CD4-positive, alpha-beta T cell treated with Interleukin-1 beta for 1 hour (primary cell): ENCODE data around the gene FOLR2.
"Not testable (repeated sequence)": the region's sequence is repeated elsewhere in the genome, so short reads cannot be mapped to it uniquely, and the experiment has no call there.

Experiments
- DNase-seq, 2 donors: peaks; one replicate each; pipeline ENCODE4 v3.0.0-alpha.2; 2020 to 2022

Gene FOLR2

DNA sequence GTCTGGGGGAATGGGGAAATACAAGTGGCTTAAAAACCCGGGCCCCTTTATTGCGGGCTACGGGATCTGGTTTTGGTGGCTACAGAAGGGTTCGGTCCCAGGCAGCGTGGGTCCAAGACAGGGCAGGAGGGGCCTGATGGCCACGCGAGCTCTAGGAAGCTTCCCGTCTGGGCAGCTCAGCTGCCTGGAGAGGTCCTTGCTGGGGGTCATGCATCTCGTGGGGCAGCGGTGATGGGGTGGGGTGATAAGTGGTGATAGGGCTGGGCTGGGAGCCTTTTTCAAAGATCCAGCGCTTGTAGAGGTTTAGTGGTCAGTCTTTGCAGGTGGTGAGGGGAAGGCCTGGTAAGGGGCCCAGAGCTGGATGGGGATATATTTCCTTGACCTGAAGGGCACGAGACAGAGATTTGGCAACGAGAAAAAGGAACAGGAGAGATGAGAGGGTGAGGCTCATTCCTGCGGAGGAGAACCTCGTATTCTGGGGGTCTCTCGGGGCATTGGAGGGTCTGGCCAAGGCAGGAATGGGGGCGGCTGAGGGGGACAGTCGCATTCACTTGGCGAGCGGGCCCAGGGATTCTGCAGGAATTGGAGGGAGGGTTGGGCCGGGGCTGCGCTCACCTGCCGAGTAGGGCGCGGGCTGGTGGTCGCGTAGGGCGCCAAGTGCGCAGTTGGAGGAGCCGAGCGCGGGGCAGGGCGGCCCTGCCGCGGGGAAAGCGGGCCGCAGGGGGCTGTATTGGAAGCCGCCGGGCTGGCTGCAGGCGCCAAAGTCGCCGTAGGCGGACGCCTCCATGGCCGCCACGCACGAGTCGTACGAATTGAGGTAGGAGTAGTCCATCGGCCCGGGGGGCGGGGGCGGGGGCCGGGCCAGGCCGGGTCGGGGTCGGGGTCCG lies 26.8 kb downstream of the FOLR2 start:
- DNase-seq: no peak

DNA sequence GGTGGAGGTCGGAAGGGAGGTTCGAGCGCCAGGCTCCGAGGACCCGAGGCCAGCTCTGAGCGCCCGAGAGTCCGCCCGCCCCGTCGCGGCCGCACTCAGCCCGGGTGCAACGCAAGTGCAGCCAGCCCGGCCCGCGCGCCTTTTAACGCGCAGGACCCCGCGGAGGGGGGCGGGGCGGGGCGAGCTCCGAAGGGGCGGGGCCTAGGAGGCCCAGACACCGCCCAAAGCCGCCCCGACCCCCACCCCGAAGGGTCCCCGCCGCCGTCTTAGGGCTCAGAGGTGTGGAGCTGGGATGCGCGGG lies 27.4 kb downstream of the FOLR2 start, which contains the start of gene PHOX2A:
TSS of gene PHOX2A (minus strand) at position 117 of the 301 bp plus-strand sequence. CDS start 172 bp downstream, outside the sequence.
- no peak for DNase-seq

DNA sequence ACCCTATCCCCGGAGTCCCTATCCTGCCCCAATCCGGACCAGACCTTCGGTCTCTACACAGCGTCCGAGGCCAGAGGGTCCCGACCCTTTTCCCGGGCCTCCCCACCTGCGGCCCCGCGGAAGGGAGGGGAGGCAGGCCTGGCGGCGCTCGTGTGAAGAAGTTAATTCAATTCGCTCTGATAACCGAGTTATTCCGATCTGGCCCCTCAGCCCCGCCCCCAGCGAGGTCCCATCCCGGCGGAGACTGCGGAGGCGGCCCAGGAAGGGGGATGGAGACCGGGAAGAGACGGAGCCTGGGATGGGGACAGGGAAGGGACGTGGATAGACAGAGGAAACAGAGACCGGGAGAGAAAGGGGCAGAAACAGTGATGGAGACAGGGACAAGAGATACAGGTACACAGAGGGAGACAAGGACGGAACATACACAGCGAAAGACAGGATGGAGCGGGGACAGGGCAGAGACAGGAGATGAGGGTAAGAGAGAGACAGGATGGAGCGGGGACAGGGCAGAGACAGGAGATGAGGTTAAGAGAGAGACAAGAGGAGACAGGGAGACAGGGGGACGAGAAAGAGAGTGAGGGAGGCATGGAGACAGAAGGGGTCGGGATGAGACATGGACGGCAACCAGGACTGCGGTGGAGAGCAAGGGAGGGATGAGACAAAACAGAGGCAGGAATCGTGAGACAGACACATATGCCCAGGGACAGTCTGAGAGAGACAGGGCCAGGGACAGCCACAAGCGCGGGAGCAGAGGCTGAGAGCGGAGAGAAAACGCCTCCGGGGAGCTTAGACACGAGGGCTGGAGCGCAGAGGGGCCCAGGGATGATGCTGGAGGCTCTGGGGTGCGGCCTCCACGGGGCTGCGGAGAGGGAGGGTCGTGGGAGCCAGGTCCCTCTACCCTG lies 28.0 kb downstream of the FOLR2 start:
- DNase-seq: no peak

DNA sequence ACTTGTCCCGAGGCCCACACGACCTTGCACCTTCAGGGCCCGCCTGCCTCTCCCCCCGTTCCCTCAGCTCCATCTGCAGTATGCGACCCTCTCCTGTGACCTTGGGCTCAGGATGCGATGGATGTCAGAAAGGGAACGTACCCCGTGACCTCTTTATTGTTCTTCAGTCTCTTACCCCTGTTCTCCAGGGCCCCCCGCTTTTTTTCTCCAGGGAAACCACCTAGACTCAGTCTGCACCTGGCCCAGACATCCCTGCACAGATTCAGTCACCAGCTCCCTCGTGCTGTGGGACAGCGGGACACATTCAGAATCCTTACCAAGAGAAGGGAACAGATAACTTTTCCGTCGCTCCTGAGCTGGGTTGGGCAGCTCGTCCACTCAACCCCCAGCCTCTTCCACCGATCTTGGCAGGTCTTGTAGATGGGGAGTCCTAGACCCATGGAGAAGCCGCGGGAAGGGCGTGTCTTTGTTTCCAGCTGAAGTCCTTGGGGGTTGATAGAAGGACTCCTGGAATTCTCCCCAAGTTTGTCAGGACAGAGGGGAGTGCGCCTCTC lies 28.7 kb downstream of the FOLR2 start:
- no peak for DNase-seq

DNA sequence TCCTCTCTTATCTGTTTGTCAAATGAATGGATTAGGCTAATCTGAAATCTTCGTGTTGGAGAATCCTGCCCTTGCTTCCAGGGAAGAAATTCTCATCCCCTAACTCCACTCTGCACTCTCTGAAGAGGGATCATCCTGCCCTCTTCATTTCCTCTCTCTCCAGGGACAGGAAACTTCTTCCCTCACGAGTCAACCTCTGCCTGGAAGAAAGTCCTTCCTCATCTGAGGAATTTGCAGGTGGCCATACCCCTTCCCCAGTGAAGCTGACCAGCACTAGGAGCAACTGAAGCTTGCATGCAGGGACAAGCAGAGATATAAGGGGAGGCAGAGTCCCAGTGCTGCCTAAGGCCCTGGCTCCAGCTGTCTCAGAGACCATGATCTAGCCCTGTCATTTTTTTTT lies 31.0 kb downstream of the FOLR2 start:
- no peak for DNase-seq

DNA sequence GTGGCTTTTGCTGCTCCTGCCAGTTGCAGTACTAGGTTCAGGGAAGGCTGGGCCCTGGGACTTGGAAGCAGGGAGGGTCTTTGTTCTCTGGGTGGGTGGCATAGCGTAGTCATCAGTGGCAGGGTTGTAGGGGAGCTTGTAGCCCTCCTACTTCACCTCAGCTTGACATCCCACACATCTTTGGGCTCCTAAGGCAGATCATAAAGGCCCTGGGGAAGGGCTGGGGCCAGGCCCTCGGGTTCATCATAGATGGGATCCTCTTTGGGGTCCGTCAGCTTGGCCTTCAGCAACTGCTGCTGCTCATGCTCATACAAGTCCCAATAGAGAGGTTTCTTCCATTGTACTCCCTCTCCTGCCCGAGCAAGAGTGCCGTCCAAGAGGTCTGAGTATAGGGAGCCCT lies 33.4 kb downstream of the FOLR2 start:
- DNase-seq: no peak

DNA sequence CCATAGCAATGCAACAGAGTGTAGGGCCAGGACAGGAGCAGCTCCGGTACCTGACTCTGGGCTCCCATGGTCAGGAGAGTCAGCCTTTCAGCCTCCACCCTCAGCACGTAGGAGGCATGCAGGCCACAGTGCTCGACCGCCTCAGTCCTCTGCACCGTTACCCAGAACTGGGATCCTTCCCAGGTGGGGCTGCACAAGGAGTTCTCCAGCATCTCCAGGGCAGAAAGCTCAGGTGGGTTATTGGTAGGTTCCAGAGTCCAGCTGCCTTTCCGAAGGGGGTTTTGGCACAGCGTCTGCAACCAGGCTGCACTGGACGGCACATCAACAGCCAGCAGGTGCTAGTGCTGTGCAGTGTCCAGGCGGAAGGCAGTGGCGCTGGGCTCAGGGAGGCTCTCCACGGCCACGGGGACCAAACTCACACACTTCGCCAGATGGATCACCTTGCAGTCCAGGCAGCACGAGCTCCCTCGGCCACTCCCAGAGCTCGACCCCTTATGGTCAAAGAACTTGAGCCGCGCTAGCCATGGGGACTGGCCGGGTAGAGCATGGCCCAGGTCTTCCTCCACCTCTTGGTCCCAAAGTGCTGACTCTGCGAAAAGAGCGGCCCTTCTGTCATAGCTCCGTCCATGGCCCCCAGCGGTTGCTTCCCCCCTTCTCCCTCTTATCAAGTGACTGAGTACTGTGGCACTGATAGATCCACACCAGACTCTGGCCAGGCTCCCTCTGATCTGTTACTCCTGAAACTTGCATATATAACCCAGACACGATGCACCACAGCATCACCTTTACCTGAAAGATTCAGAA lies 34.3 kb downstream of the FOLR2 start:
- no peak for DNase-seq

DNA sequence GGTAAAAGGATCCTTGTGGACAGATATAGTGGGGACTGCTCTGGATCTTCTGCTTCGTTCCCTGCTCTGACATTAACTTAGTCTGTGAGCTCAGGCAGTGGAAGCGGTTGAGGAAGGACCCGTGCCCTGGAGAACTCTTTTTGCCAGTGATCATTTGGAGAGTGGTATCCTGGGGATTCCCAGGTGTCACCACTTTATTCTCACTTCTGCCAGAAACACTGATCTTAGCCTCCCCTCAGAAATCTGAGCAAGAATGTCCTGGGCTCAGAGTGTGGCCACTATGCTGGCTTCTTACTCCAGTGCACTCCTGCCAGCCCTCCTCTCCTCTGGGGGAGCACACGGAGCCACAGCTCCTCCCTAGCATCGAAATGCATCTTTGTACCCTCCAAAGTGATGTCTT lies 35.0 kb downstream of the FOLR2 start:
- DNase-seq: no peak

DNA sequence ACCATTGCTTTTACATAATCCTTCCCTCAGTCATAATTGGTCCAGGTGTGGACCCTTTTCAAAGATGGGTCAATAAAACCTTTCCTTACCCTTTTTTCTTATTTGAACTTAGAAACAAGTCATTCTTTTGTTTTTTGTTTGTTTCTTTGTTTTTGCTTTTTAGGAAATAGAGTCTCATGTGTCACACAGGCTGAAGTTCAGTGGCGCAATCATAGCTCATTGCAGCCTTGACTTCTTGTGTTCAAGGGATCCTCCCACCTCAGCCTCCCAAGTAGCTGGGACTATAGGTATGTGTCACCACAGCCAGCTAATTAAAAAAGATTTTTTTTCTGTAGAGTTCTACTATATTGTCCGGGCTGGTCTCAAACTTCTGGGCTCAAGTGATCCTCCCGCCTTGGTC lies 36.8 kb downstream of the FOLR2 start:
- no peak for DNase-seq

DNA sequence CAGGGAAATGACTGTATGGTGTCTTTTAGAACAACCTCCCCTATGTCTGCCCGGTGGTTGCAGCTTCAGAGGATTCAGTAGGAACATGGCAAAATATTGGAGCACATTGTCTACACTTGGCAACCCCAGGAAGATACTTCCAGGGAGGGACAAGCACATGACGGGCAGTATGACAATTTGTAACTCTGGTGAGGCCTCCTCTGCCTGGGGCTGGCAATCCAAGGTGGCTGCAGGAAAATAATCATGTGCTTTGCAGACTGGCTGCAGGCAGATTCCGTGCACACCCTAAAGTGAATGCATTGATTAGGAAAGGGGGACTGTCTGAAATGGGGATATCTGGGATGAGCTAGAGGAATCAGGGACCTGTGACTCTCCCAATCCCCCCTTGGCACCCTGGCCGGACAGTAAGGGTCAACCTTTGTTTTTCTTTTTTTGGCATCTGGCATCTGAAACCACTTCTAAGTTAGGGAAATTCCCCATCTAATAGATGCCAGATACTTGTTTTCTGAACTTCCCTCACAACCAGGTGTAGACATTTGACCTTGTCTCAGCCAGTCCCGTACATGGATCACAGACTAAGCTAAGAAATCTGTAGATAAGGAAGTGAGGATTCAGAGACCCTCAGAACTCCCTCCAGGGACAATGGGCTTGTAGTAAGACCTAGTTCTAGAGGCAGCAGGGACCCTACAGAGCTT lies 37.9 kb downstream of the FOLR2 start:
- DNase-seq: no peak

DNA sequence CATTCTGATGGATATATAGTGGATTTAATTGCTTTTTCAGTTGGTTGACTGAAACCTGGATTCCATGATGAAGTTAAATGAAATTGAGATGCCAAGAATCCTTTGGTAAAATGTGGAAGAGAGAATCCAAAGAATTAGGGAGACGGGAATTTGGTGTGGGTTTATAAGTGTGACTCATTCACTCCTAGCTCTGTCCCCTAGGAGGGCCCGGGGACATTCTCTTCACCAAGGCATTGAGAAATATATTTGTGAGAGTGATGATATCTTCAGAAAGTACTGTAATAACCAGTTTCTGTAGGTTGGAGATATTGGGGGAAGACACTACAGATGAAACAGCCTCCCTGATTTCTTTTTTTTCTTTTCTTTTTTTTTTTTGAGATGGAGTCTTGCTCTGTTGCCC lies 41.0 kb downstream of the FOLR2 start:
- DNase-seq: no peak

DNA sequence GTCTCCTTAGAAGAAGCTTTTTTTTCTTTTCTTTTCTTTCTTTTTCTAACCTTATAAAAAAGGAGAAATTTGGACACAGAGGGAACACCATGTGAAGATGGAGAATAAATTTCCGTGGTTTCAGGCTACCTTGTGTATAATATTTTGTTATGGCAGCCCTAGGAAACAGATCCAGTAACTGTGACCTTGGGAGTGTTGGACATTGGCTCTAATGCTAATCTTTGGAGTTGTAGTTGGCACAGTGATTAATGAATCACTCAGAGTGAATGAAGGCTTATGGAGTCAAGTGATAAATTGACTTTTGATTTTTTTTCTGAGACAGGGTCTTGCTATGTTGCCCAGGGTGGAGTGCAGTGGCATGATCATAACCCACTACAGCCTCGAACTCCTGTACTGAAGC lies 42.9 kb downstream of the FOLR2 start:
- DNase-seq: no peak

DNA sequence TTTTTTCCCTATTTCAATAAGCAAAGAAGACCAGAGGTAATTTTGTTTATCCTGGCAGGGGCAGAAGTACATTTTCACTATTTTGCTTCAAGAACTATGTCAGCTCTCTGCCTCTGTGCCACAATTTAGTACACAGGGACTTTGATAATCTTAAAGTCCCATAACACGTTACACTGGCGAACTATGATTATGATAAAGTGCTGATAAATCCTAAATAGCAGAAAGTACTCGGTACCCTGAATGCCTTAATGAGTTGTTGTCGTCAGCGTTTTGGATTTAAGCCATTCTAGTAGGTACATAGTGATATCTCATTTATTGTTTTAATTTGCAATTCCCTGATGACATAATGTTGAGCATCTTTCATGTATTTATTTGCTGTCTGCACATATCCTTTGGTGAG lies 44.0 kb downstream of the FOLR2 start:
- no peak for DNase-seq

DNA sequence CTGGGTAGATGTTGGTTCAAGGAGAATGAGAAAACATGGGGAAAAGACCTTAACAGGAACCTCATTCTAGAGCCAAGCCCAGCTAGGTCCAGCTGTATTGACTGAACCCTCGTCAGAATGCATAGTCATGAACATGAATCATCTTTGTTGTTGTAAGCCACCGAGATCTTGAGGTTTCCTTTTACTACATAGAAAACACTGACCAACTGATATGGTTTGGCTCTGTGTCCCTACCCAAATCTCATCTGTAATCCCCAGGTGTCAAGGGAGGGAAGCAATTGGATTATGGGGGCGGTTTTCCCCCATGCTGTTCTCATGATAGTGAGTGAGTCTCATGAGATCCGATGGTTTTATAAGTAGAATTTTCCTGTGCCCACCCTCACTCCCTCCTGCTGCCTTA lies 46.8 kb downstream of the FOLR2 start:
- DNase-seq: no peak

DNA sequence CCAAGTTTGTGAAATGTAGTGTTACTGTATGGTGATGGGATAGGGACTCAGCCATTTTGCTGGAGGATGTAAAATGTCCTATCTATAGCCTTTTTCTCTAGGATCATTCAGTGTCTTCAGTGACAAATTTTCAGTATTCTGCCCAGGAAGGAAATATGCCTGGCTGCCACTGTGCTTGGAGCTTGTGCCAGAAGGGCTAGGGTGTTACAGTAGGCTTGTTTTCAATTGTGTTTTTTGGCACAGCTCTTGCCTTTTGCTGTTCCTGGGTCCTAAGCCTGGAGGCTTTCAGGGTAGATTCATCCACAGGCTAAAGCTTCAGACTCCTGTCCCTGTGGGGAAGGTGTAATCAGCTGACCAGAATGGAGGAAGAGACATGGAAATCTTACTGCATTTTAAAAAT lies 49.4 kb downstream of the FOLR2 start:
- DNase-seq: no peak

DNA sequence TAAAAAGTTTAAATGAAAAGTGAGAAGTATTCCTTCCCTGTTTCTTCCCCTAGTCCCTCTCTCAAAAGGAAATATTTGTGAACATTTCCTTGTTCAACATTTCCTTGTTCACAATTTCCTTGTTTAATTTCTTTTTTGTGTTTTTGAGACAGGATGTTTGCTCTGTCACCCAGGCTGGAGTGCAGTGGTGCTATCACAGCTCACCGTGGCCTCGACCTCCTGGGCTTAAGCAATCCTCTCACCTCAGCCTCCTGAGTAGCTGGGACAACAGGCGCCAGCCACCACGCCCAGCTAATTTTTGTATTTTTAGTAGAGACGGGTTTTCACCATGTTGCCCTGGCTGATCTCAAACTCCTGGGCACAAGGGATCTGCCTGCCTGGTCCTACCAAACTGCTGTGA lies 50.4 kb downstream of the FOLR2 start:
- not testable (repeated sequence) for DNase-seq

DNA sequence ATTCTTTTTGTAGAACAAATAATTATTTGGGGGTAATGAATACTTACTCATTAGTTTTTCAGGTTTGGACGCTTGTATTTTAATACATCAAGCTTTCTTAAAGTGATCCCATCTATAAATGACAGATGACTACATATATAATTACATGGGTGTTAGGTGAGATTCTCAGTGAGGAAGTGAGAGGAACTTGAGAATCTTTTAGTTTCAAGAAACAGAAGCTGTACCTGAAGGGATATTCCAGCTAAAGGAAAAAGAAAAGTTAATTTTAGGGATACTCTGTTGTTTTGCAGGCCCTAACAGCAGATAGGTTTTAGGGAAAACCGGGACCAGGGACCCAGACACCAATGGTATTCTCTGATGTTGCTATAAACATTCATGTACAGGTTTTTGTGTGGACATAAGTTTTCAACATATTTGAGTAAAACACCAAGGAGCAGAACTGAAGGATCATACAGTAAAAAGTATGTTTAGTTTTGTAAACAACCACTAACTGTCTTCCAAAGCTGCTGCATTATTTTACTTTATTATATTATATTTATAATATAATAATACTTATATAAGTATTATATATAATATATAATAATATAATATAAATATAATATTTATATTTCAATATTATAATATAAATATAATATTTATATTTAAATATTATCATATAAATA lies 51.5 kb downstream of the FOLR2 start:
- DNase-seq: no peak
